ENCODE results near the gene SLC16A12.

The SLC16A12 gene

GRCh38 chr10:89505640-89506275 is 29.6 kb downstream of the SLC16A12 start:
- DNase-seq = no peak

GRCh38 chr10:89504691-89505090 is 30.7 kb downstream of the SLC16A12 start:
- DNase-seq = no peak

- DNase-seq = no peak
These were observed 31.6 kb downstream of the SLC16A12 start for GRCh38 chr10:89503652-89504370.

GRCh38 chr10:89503151-89503550 is 32.2 kb downstream of the SLC16A12 start:
- no peak for DNase-seq

DNA sequence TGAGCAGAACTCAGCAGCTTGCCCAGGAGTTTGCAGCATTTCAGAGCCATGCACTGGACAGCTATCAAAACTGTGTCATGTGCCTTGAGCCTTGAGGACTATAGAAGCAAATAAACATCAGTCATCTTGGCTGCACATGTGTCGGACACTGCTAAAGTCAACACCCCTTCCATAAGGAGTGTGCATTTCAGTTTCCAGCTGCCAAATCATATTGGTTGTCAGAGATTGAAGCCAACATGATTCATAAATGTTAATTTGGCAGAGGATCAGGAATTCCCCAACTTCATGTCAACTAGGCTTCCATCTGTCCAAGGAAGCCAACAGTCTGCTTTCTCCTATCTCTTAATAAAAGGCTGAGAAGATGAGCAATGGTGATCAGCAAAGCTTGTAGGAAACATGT is 32.8 kb downstream of the SLC16A12 start:
- DNase-seq = no peak

DNA sequence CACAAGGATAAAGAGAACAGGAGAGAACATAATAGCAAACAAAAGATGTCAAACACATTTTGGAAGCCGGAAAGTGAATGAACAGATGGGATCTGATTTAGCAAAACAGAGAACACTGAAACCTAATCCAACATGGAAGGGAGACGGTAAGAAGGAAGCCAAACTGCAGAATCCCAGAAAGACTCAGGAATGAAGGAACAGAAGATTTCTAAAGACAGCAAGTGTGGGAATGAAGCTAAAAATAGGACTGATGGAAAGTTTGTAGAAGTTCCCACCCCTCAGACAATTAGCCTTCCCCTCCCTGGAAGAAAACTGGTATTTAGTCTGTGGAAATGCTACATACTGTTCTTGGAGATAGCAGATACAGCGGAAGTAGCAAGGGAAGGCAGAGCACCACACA is 40.8 kb downstream of the SLC16A12 start:
- DNase-seq = no peak

- no peak for DNase-seq
These were observed 41.3 kb downstream of the SLC16A12 start for GRCh38 chr10:89494068-89494467.

DNA sequence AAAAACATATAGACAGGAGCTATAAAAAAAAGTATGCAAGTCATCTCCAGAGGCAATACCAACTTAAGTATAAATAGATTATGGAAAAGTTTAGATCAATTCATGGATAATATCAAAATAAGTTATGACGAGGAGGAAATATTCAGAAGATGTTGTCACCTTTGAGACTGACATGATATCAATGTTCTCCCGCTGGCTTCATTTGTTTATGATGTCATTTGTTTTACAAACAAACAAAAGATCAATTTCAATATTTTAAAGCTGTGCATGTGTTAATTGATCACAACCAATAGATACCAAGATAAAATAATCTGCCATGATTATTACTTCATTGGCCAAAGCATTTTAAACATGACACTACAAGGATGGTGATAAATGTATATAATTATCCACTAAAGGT is 43.5 kb downstream of the SLC16A12 start:
- no peak for DNase-seq

DNA sequence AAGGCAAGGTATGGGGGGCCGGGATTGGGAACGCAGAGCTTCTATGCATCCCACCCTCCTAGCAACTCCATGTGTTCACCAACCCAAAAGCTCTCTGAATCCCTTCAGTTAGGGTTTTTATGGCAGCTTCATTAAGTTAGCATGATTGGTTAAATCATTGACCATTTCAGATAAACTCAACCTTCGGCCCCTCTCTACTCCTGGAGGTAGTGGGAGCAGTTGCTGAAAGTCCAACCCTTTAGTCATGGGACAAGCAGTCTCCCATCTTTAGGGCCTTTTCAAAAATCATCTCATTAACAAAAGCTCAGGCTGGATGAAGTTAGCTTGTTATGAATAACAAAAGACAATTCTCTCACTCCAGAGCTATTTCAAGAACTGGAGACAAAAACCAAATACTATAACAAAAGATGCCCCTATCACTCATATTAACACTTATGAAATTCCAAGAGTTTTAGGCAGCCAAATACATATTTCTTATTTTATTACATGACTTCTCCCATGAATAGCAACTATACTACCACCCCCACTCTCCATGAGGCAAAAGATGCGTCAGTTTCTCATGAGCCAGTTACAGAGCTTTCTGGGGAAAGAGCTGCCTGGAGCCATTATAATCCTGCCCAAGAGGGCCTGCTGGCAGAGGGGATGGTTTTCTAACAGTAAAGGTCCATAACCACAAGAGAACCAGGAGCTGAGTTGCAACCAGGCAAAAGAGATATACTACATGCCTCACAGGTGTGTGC is 44.6 kb downstream of the SLC16A12 start:
- no peak for DNase-seq

- no peak for DNase-seq
These were observed 53.1 kb downstream of the SLC16A12 start for GRCh38 chr10:89482256-89482655.

- DNase-seq = no peak
These were observed 53.7 kb downstream of the SLC16A12 start for GRCh38 chr10:89481662-89482061.

- DNase-seq = no peak
These were observed 55.5 kb downstream of the SLC16A12 start for GRCh38 chr10:89479771-89480446.

DNA sequence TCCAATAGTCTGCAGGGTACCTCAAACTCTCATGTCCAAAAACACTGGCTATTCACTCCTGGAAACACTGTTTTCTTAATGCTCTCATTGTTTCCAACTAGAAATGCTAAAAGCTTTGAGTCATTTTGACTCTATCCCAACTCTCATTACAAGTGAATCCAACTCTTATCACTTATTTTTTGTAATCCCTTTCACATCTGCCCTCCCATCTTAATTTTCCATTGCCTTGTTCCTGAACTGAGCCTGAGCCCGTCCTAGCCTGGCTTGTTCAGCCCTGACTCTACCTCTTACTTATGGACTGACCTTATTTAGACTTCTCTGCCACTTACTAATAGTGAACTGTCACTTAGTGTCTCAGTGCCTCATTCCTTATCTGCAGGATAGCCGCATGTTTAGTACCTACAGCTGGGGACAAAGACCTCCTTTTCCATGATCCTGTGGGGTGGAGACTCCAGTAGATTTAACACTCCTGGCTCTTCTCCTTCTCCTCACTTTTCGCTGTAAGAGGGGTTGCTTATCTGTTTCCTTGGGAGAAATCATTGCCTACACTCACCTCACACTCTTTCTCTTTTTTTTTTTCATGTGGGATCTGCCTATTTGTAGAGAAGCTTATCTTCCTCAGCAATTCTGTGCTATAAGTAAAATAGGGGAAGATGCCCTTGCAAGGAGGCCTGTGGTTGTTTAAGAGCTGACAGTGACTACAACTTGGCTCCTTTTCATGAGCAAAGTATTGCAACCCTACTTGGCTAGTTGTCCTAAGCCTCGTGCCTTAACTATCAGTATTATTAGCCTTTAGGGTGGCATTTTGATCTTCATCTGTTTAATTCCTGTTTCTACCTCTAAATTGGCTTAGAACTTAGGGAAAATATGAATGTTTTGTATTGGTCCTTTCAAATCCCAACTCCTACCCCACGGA is 56.4 kb downstream of the SLC16A12 start:
- no peak for DNase-seq

GRCh38 chr10:89478085-89478738 is 57.2 kb downstream of the SLC16A12 start:
- DNase-seq = no peak

DNA sequence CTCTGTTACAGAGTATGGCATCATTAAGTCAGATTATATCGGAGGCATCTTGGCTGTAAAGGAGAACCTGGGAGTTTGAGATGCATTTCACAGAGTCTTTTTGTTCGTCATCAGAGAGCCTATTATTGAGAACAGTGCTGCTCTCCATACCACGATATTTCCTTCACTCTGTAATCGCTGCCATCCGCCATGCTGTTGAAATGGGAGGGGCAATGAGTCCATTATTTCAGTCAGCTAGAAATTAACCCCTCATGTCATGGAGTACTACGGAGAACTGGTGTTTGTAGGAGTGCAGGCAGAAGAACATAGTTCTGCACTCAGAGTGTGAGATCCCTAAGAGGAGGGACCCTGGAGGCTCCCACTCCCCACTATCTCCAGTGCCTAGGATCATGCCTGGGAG is 59.2 kb downstream of the SLC16A12 start:
- no peak for DNase-seq

GRCh38 chr10:89475591-89475998 is 59.8 kb downstream of the SLC16A12 start:
- no peak for DNase-seq

DNA sequence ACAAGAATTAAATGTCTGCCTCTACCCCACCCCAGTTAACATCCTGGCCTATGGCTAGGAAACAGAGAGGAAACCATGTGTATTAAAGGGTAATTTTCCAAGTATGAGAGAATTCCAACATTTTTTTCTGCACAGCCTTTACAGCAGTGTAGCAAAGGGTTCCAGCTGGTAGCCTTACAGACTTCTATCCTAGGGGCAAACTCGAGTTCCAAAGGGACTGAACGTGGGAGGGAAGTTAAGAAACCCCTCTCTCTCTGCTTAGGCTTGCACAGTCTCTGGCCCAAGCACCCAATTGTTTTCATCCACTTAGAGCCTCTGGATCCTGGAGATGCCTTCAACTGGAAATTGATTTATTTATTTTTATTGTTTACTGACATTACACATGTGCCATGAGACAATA is 60.3 kb downstream of the SLC16A12 start:
- DNase-seq = no peak

DNA sequence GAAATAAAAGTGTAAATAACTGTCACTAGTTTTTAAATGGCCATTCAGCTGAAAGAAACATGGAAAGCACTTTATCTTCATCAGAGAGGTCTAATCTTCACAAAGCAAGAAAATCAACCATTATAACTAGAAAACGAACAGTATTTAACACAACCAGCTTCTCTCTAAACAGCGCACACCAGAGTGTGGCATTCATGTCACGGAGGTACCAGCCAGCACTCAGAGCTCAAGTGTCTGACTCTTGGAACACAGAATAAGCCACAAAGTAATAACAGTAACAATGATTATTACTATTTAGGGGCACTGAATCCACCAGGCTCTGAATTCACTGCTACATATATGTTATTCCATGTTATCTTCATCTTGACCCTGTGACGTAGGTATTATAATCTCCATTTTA is 60.9 kb downstream of the SLC16A12 start:
- no peak for DNase-seq

DNA sequence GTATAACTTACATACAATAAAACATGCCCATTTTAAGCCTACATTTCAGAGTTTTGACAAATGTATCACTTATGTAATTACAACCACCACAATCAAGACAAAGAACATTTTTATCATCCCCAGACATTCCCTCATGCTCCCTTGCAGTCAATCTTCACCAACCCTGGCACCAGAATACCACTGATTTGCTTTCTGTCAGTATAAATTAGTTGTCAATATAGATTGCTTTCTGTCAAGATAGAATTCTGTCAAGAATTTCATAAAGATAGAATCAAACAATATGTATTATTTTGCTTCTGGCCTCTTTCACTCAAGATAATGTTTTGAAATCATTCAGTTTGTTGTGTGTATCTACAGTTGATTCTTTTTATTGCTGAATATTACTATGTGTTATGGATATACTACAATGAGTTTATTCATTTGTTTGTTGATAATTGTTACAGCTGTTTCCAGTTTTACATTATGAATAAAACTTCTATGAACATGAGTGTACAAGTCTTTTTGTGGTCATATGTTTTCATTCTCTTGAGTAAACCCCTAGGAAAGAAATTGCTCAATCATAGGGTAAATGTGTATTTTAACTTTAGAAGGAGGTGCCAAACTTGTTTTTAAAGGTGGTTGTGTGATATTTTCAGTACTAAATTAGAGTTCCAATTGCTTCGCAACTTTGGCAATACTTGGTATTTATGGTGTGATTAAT is 64.1 kb downstream of the SLC16A12 start:
- DNase-seq = no peak

GRCh38 chr10:89470628-89471027 is 64.8 kb downstream of the SLC16A12 start:
- no peak for DNase-seq

- no peak for DNase-seq
These were observed 65.9 kb downstream of the SLC16A12 start for GRCh38 chr10:89469517-89469916.
